Stomach (tissue), 9 donors: ENCODE results near the gene NTM. TPM values are rescaled to one million over a fixed set of nuclear protein-coding genes. Genes with fewer than 3 reads are reported as not detected.

Source experiments
- DNase-seq, 2 donors: peaks; one replicate each; pipeline versions ENCODE4 v3.0.0 to v3.0.0-alpha.2; 2013 to 2019
- H3K27ac ChIP-seq, 5 donors: fragments of 200-600 bp in 4 of 5; sonication (generic) in 4 of 5; one replicate each; pipeline ENCODE4 v1.5.1; 2013 to 2019; ENCODE audit warnings: mild to moderate bottlenecking in 1 of 5, moderate library complexity in 1 of 5
- H3K27me3 ChIP-seq, 3 donors: fragments of 200-600 bp; sonication (generic); one replicate each; pipeline ENCODE4 v1.5.1; 2017 to 2019; ENCODE audit warnings: mixed run types in 1 of 3
- H3K36me3 ChIP-seq, 4 donors: fragments of 200-600 bp; sonication (generic); 1 replicate in 3 of 4; 2 replicates in 1 of 4; pipeline ENCODE4 v1.5.1; 2016 to 2019
- H3K4me1 ChIP-seq, 4 donors: fragments of 200-600 bp; sonication (generic); one replicate each; pipeline ENCODE4 v1.5.1; 2016 to 2019
- H3K4me3 ChIP-seq, 4 donors: fragments of 200-600 bp; sonication (generic) in 3 of 4; one replicate each; pipeline ENCODE4 v1.5.1; 2016 to 2019; ENCODE audit warnings: mild to moderate bottlenecking in 1 of 4
- H3K9me3 ChIP-seq, 4 donors: fragments of 200-600 bp; sonication (generic); one replicate each; pipeline ENCODE4 v1.5.1; 2016 to 2019
- CTCF ChIP-seq, 7 experiments: fragments of 450-650 bp in 4 of 7; fragments of 200-600 bp in 3 of 7; sonication (generic) in 3 of 7; IDR thresholded peaks; one replicate each; pipeline ENCODE4 v1.5.1; 2016 to 2019; ENCODE audit warnings: antibody characterized with exemption in 7 of 7, control low read depth in 2 of 7, mild to moderate bottlenecking in 1 of 7
- EP300 ChIP-seq: sonication (generic); formaldehyde crosslinking; IDR thresholded peaks from one replicate; pipeline ENCODE4 v1.6.1; 2017; ENCODE audit warnings: antibody characterized with exemption
- POLR2A ChIP-seq, 4 donors: fragments of 450-650 bp; IDR thresholded peaks; one replicate each; pipeline ENCODE4 v1.6.1; 2016; ENCODE audit warnings: antibody characterized with exemption in 4 of 4, control low read depth in 2 of 4, mild to moderate bottlenecking in 1 of 4, moderate library complexity in 1 of 4
- POLR2AphosphoS5 ChIP-seq, 3 donors: sonication (generic); formaldehyde crosslinking; IDR thresholded peaks; one replicate each; pipeline ENCODE4 v1.6.1; 2016; ENCODE audit warnings: antibody characterized with exemption in 3 of 3
- WGBS, 5 donors: extraction: QIAGEN DNeasy Blood & Tissue Kit in 3 of 5; methylation state at CpG; one replicate each; pipeline versions ENCODE4 v1.1.5 to v1.1.7; 2013 to 2018; 5-methylcytosine and 5-hydroxymethylcytosine counted together
- intact Hi-C: fragments of 100-400 bp; cut with DNase I; formaldehyde crosslinking; loops from one replicate; pipeline ENCODE4 v1.15.1; 2023; ENCODE audit warnings: low total_unique reads
- polyA plus RNA-seq, 3 donors: library from polyadenylated mRNA; stranded (reverse); fragments of 200-250 nt; gene quantifications; one replicate each; pipeline ENCODE4 v1.2.3, GENCODE V29; 2013
- total RNA-seq, 5 donors: library from RNA; depleted of rRNA; stranded (reverse); fragments of >200 nt; gene quantifications; one replicate each; pipeline versions ENCODE4 v1.1.0 to v1.2.3, GENCODE V29; 2014 to 2016
- donor health status: healthy with polysubstance abuse.
- donor health status: Bipolar disorder and iron deficiency.
- donor health status: healthy.

NTM gene
- total and polyA plus RNA-seq, 8 donors, result 0.50 to 8.4 (median 1.3) TPM; not detected in 3

- Histone ChIP-seq H3K4me1 (no peaks in the 10 kb centered on the region), H3K27me3 (peaks cover 0 to 9% (median 0%) of the 10 kb centered on the region in 3 donors), H3K27ac (no peak overlapping the region), H3K36me3 (no peaks in the 10 kb centered on the region), H3K9me3 (no peaks in the 10 kb centered on the region), H3K4me3 (no peak overlapping the region)
- intact Hi-C loops, result no loop called here
- no peak for DNase-seq
- 67 to 81% (median 75%) methylated on average over 3 of the region's 3 CpGs for WGBS, 5 donors
- TF ChIP-seq POLR2A (IDR thresholded peaks at IDR 0.05), result no peak
- no peak for TF ChIP-seq EP300
- TF ChIP-seq CTCF (IDR thresholded peaks at IDR 0.05), result no peak
- TF ChIP-seq POLR2AphosphoS5 (IDR thresholded peaks at IDR 0.05), result no peak
These were observed 470.1 kb downstream of the NTM start for GRCh38 chr11:131840545-131840944.

- WGBS, 5 donors, result 65 to 80% (median 69%) methylated on average over 1 of the region's 1 CpG
- Histone ChIP-seq H3K27me3 (peaks cover 0 to 10% (median 0%) of the 10 kb centered on the region in 3 donors), H3K4me1 (no peaks in the 10 kb centered on the region), H3K36me3 (no peaks in the 10 kb centered on the region), H3K9me3 (no peaks in the 10 kb centered on the region), H3K4me3 (no peak overlapping the region), H3K27ac (no peak overlapping the region)
- intact Hi-C loops, result no loop called here
- peak in 1 of 2 donors; percentile 9 for DNase-seq
- TF ChIP-seq CTCF (IDR thresholded peaks at IDR 0.05), result no peak
- TF ChIP-seq POLR2A (IDR thresholded peaks at IDR 0.05), result no peak
- TF ChIP-seq POLR2AphosphoS5 (IDR thresholded peaks at IDR 0.05), result no peak
- no peak for TF ChIP-seq EP300
These were observed 470.6 kb downstream of the NTM start for GRCh38 chr11:131841028-131841427.

GRCh38 chr11:131841925-131842635, 471.7 kb downstream of the NTM start:
- no peak for DNase-seq
- Histone ChIP-seq H3K4me1 (no peaks in the 10 kb centered on the region), H3K4me3 (no peak overlapping the region), H3K27me3 (peaks cover 0 to 18% (median 0%) of the 10 kb centered on the region in 3 donors), H3K36me3 (no peaks in the 10 kb centered on the region), H3K27ac (no peak overlapping the region), H3K9me3 (no peaks in the 10 kb centered on the region)
- WGBS, 5 donors, result 78 to 85% (median 79%) methylated on average over 11 of the region's 11 CpGs
- intact Hi-C loops, result no loop called here
- TF ChIP-seq EP300 (no peak), CTCF (IDR thresholded peaks at IDR 0.05) (no peak), POLR2A (IDR thresholded peaks at IDR 0.05) (no peak), POLR2AphosphoS5 (IDR thresholded peaks at IDR 0.05) (no peak)

- no peak overlapping the region for H3K4me3 ChIP-seq
- TF ChIP-seq EP300, result no peak
- TF ChIP-seq CTCF (IDR thresholded peaks at IDR 0.05), result no peak
- no peak for TF ChIP-seq POLR2AphosphoS5 (IDR thresholded peaks at IDR 0.05)
- TF ChIP-seq POLR2A (IDR thresholded peaks at IDR 0.05), result no peak
- no peak overlapping the region for H3K27ac ChIP-seq
- WGBS, 5 donors, result 36 to 51% (median 44%) methylated on average over 4 of the region's 4 CpGs
- H3K36me3 ChIP-seq, result no peaks in the 10 kb centered on the region
- DNase-seq, result no peak
- H3K9me3 ChIP-seq, result no peaks in the 10 kb centered on the region
- intact Hi-C loops, result no loop called here
- no peaks in the 10 kb centered on the region for H3K4me1 ChIP-seq
- H3K27me3 ChIP-seq, result peaks cover 0 to 17% (median 0%) of the 10 kb centered on the region in 3 donors
These were observed 474.8 kb downstream of the NTM start for GRCh38 chr11:131845255-131845654.
